Peyer's patch (tissue), 4 donors: ENCODE measurements around the gene GJA5. TPM values are rescaled to one million over a fixed set of nuclear protein-coding genes. Genes with fewer than 3 reads are reported as not detected.
"Not testable (repeated sequence)": the region's sequence is repeated elsewhere in the genome, so short reads cannot be mapped to it uniquely, and the experiment has no call there.

Source experiments
- DNase-seq, 3 donors: peaks; one replicate each; pipeline ENCODE4 v3.0.0-alpha.2; 2017 to 2019
- H3K27ac ChIP-seq, 4 donors: fragments of 200-600 bp; sonication (generic); one replicate each; pipeline ENCODE4 v1.5.1; 2016 to 2019
- H3K27me3 ChIP-seq, 2 donors: fragments of 200-600 bp; sonication (generic); one replicate each; pipeline ENCODE4 v1.5.1; 2019
- H3K36me3 ChIP-seq, 3 donors: fragments of 200-600 bp; sonication (generic); one replicate each; pipeline ENCODE4 v1.5.1; 2016 to 2019
- H3K4me1 ChIP-seq, 4 donors: fragments of 200-600 bp; sonication (generic); one replicate each; pipeline ENCODE4 v1.5.1; 2016 to 2019
- H3K4me3 ChIP-seq, 4 donors: fragments of 200-600 bp; sonication (generic); 1 replicate in 3 of 4; 2 replicates in 1 of 4; pipeline ENCODE4 v1.5.1; 2016 to 2019; ENCODE audit warnings: mild to moderate bottlenecking in 1 of 4
- H3K9me3 ChIP-seq, 4 donors: fragments of 200-600 bp; sonication (generic); one replicate each; pipeline ENCODE4 v1.5.1; 2016 to 2019; ENCODE audit warnings: mild to moderate bottlenecking in 1 of 4
- CTCF ChIP-seq, 6 experiments: fragments of 450-650 bp in 4 of 6; fragments of 200-600 bp in 2 of 6; sonication (generic) in 1 of 6; IDR thresholded peaks; one replicate each; pipeline ENCODE4 v1.5.1; 2017 to 2019; ENCODE audit warnings: antibody characterized with exemption in 6 of 6, mild to moderate bottlenecking in 3 of 6, moderate library complexity in 1 of 6
- POLR2A ChIP-seq, 2 donors: fragments of 450-650 bp; IDR thresholded peaks; one replicate each; pipeline ENCODE4 v1.5.1; 2017; ENCODE audit warnings: antibody characterized with exemption in 2 of 2, mild to moderate bottlenecking in 2 of 2, moderate library complexity in 2 of 2
- total RNA-seq, 4 donors: library from RNA; depleted of rRNA; stranded (reverse); fragments of >200 nt; gene quantifications; one replicate each; pipeline ENCODE4 v1.1.0, GENCODE V29; 2016

The GJA5 gene
- total RNA-seq, 4 donors from 2014 or later: 0.70 to 4.1 (median 2.8) TPM

DNA sequence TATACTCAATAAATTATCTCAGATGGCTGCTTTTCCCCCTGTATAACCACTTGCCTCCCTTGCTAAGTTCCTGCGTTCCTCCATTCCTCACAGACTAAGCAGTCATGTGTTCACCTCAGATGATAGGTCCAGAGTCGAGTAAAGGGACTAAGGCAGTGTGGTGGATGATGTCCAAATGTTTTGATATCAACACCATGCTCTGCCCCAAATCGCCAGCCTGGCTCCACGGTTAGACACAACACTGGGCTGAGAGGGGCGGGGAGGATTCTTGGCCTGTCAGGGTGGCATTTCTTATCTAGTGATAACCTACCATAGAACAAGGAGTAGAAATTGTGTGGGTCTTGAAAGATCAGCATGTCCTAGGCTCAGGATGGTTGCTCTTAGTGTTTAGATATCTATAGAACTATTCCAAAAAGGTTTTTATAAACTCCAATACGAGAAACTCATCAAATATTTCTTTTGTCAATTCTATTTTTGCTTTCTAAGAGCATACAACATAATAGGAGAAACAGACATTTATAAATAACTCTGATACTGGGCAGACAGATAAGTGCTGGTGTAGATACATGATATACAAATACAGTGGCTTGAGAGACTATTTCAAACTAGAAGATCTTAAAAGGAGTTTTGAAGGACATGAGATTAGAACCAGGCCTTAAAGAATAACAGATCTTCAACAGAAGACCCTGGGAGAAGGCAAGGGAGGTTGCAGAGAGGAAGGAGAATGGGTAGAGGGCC is 21.5 kb downstream of the GJA5 start:
- no peak for DNase-seq
- Histone ChIP-seq H3K36me3 (no peaks in the 10 kb centered on the region), H3K27ac (no peak overlapping the region), H3K27me3 (no peaks in the 10 kb centered on the region), H3K4me1 (no peaks in the 10 kb centered on the region), H3K4me3 (no peak overlapping the region), H3K9me3 (no peaks in the 10 kb centered on the region)
- TF ChIP-seq POLR2A (IDR thresholded peaks at IDR 0.05) (no peak), CTCF (IDR thresholded peaks at IDR 0.05) (no peak)

- Histone ChIP-seq H3K27ac (no peak overlapping the region), H3K4me3 (no peak overlapping the region), H3K27me3 (no peaks in the 10 kb centered on the region), H3K4me1 (no peaks in the 10 kb centered on the region), H3K36me3 (no peaks in the 10 kb centered on the region), H3K9me3 (no peaks in the 10 kb centered on the region)
- no peak for DNase-seq
- no peak for TF ChIP-seq CTCF (IDR thresholded peaks at IDR 0.05)
- no peak for TF ChIP-seq POLR2A (IDR thresholded peaks at IDR 0.05)
These were observed 22.3 kb downstream of the GJA5 start for GRCh38 chr1:147738129-147738528.

DNA sequence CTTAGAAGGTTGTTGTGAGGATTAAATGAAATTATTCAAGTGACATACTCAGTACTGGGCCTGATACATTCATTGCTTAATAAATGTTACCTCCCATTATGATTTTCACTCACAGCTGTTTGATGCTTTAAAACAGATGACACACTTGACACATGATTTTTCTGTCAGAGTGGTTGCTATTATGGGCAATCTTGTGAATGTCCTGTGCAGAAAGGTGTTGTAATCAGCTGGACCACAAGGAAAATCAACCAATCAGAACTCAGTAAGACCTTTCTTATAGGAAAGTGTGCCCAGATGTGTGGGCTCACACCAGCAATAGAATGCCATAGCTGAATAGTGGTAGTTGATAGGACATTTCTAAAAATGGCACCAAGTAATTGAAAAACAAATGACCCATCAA is 23.5 kb downstream of the GJA5 start:
- no peak overlapping the region for H3K27ac ChIP-seq
- no peaks in the 10 kb centered on the region for H3K4me1 ChIP-seq
- no peak for TF ChIP-seq CTCF (IDR thresholded peaks at IDR 0.05)
- TF ChIP-seq POLR2A (IDR thresholded peaks at IDR 0.05): no peak
- H3K36me3 ChIP-seq: no peaks in the 10 kb centered on the region
- no peaks in the 10 kb centered on the region for H3K9me3 ChIP-seq
- no peak for DNase-seq
- no peak overlapping the region for H3K4me3 ChIP-seq
- H3K27me3 ChIP-seq: no peaks in the 10 kb centered on the region

- Histone ChIP-seq H3K36me3 (no peaks in the 10 kb centered on the region), H3K27ac (no peak overlapping the region), H3K4me1 (no peaks in the 10 kb centered on the region), H3K27me3 (no peaks in the 10 kb centered on the region), H3K4me3 (no peak overlapping the region), H3K9me3 (no peaks in the 10 kb centered on the region)
- TF ChIP-seq CTCF (IDR thresholded peaks at IDR 0.05) (no peak), POLR2A (IDR thresholded peaks at IDR 0.05) (no peak)
- DNase-seq: no peak
These were observed 25.0 kb downstream of the GJA5 start for GRCh38 chr1:147735423-147735822.

GRCh38 chr1:147734291-147734841 is 26.0 kb downstream of the GJA5 start:
- H3K9me3 ChIP-seq, H3K36me3 ChIP-seq, DNase-seq, H3K27ac ChIP-seq, H3K4me3 ChIP-seq, H3K4me1 ChIP-seq, H3K27me3 ChIP-seq: not testable (repeated sequence)

GRCh38 chr1:147729315-147729714 is 31.1 kb downstream of the GJA5 start:
- no peaks in the 10 kb centered on the region for H3K9me3 ChIP-seq
- TF ChIP-seq CTCF (IDR thresholded peaks at IDR 0.05) (no peak), POLR2A (IDR thresholded peaks at IDR 0.05) (no peak)
- no peak for DNase-seq
- no peaks in the 10 kb centered on the region for H3K4me1 ChIP-seq
- H3K4me3 ChIP-seq: no peak overlapping the region
- no peaks in the 10 kb centered on the region for H3K36me3 ChIP-seq
- no peaks in the 10 kb centered on the region for H3K27me3 ChIP-seq
- H3K27ac ChIP-seq: no peak overlapping the region
